Panc1 (cell line): ENCODE data around the gene EOLA1. TPM values are rescaled to one million over a fixed set of nuclear protein-coding genes. Genes with fewer than 3 reads are reported as not detected.

ENCODE experiments used
- ATAC-seq: fragments of 200-7000 bp; cut with Tn5 transposase; 2 replicates; pipeline ENCODE4 v1.9.1; 2020; ENCODE audit warnings: mild to moderate bottlenecking, moderate library complexity
- BruUV-seq: library from RNA; stranded (reverse); fragments of 400-500 nt; replicated peaks from 2 replicates; lab custom pipeline; 2021; lab: Mats Ljungman, UMichigan
- CTCF ChIA-PET: fragments of 300-600 bp; sonication (Branson Sonifier 250); formaldehyde crosslinking; loops from one replicate; lab custom pipeline; 2022; ENCODE audit warnings: antibody characterized with exemption; lab: Charles Lee
- POLR2A ChIA-PET: fragments of 300-600 bp; sonication (Branson Sonifier 250); formaldehyde crosslinking; loops from one replicate; lab custom pipeline; 2022; ENCODE audit warnings: antibody characterized with exemption; lab: Charles Lee
- DNase-seq: peaks from one replicate; pipeline ENCODE4 v3.0.0-alpha.2; 2010; ENCODE audit warnings: low read depth, low spot score
- H3K27ac ChIP-seq: 2 replicates; pipeline ENCODE4 v1.5.1; 2011; ENCODE audit warnings: mild to moderate bottlenecking, low read length, inconsistent platforms
- H3K27me3 ChIP-seq: fragments of 200-500 bp; sonication (Bioruptor generic); 2 replicates; pipeline ENCODE4 v1.6.0; 2014; ENCODE audit warnings: low read length, inconsistent platforms; ENCODE audit not compliant: control insufficient read depth, insufficient read depth
- H3K36me3 ChIP-seq: fragments of 200-500 bp; sonication (Bioruptor generic); 2 replicates; pipeline ENCODE4 v1.5.1; 2014; ENCODE audit warnings: inconsistent platforms, mild to moderate bottlenecking, low read length, moderate library complexity; ENCODE audit not compliant: control insufficient read depth, insufficient read depth
- H3K4me1 ChIP-seq: 2 replicates; pipeline ENCODE4 v1.5.1; 2011; ENCODE audit warnings: inconsistent platforms, mild to moderate bottlenecking, low read length, moderate library complexity; ENCODE audit not compliant: control insufficient read depth, insufficient read depth
- H3K4me3 ChIP-seq, 2 experiments: 2 replicates each; pipeline ENCODE4 v1.5.1; 2011 to 2012; ENCODE audit warnings: low read depth in 2 of 2, low read length in 2 of 2, mild to moderate bottlenecking in 2 of 2, inconsistent platforms in 1 of 2, moderate library complexity in 1 of 2
- H3K9me3 ChIP-seq: fragments of 200-500 bp; sonication (Bioruptor generic); 2 replicates; pipeline ENCODE4 v1.5.1; 2014; ENCODE audit warnings: low read depth, mild to moderate bottlenecking, inconsistent platforms, low read length, moderate library complexity; ENCODE audit not compliant: control insufficient read depth, insufficient read depth
- CTCF ChIP-seq: fragments of 450-650 bp; IDR thresholded peaks from 2 replicates; pipeline ENCODE4 v1.5.1; 2017; ENCODE audit warnings: mild to moderate bottlenecking
- POLR2AphosphoS5 ChIP-seq: IDR thresholded peaks from 2 replicates; pipeline ENCODE4 v1.6.1; 2012; ENCODE audit warnings: mild to moderate bottlenecking, low read depth, low read length, moderate library complexity
- REST ChIP-seq, 2 experiments: IDR thresholded peaks; 2 replicates each; pipeline ENCODE4 v1.6.1; 2011 to 2012; ENCODE audit warnings: low read depth in 2 of 2, control low read depth in 1 of 2, low read length in 1 of 2, mild to moderate bottlenecking in 1 of 2, moderate library complexity in 1 of 2; ENCODE audit not compliant: insufficient read depth in 1 of 2
- SIN3A ChIP-seq: IDR thresholded peaks from 2 replicates; pipeline ENCODE4 v1.6.1; 2012; ENCODE audit warnings: low read depth, mild to moderate bottlenecking, low read length, moderate library complexity, borderline replicate concordance; ENCODE audit not compliant: insufficient read depth
- TCF7L2 ChIP-seq: IDR thresholded peaks from 2 replicates; pipeline ENCODE4 v1.6.1; 2011; ENCODE audit warnings: mild to moderate bottlenecking, low read depth, low read length, inconsistent platforms
- in situ Hi-C: cut with HindIII; loops from 2 replicates; pipeline ENCODE4 v1.10.0; 2016; ENCODE audit warnings: low sequenced_read_pairs, low pct_unique_long_range_greater_than_20kb
- intact Hi-C: fragments of 100-400 bp; cut with micrococcal nuclease; formaldehyde crosslinking; loops from one replicate; pipeline ENCODE4 v1.10.0; 2022; ENCODE audit not compliant: unreplicated experiment
- total RNA-seq: library from RNA; stranded (reverse); gene quantifications from one replicate; pipeline ENCODE4 v1.2.1, GENCODE V29; 2021; ENCODE audit not compliant: unreplicated experiment

EOLA1 gene
- total RNA-seq, 1 experiment from 2014 or later: 26.8 TPM

DNA sequence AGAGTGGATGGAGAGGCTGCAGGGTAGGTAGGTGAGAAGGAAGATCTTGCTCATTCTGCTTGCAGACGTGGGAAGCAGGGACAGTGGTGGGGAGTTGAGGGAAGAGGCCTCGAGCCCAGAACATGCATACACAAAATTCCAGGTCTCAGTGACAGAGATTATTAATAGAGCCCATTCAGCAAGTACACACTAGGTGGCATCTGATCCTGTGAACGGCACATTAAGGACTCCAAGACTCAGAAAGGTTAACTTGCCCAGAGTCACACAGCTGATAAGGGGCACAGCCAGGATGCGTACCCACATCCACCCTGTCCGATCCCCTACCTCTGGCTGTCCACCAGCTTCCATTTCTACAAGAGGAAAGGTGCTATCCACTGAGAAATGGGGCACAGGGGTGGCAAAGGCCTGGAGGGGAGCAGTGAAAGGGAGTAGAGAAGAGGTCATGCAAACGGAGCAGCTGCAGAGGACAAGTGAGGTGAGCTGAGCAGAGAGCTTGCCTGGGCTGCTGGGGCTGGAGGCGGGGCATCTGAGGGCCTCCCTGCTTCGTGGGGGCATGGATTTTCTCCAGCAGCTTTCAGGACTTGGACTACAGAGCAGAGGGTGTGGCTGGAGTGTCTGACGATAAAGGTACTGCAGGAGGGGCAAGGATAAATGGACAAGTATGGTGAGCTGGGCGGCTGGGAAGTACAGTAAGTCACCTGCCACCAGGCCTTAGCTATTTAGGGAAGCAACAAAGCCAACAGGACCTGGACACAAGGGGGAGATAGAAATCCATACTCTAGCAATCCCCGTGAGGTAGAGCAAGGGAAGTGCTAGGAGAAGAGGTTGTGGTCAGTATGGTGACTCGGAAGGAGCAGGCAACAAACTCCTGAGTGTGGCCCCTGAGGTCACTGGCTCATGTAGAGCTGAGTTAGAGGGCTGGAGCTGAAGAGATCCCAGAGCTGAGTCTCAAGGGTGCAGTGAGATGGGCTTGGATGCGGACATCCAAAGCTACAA is 46.9 kb upstream of the EOLA1 start:
- Histone ChIP-seq H3K4me3 (no peak overlapping the region), H3K36me3 (peaks cover 9% of the 10 kb centered on the region), H3K4me1 (peaks cover 4% of the 10 kb centered on the region), H3K9me3 (no peaks in the 10 kb centered on the region), H3K27me3 (no peaks in the 10 kb centered on the region), H3K27ac (no peak overlapping the region)
- ATAC-seq: peak; percentile 10; the same call in 1 of the 2 replicates
- in situ Hi-C loops (no loop called here), intact Hi-C loops (no loop called here)
- CTCF ChIA-PET: no interaction called here
- no TSS peak for BruUV-seq
- POLR2A ChIA-PET: no interaction called here
- DNase-seq: no peak
- peak; percentile 30 for TF ChIP-seq CTCF
- no peak for TF ChIP-seq POLR2AphosphoS5

- Histone ChIP-seq H3K27ac (0 out of 2 replicates have a peak overlapping the region, but pooled peaks have one; percentile 25), H3K27me3 (no peaks in the 10 kb centered on the region), H3K4me3 (no peak overlapping the region), H3K36me3 (peaks cover 2% of the 10 kb centered on the region), H3K4me1 (peaks cover 4% of the 10 kb centered on the region), H3K9me3 (no peaks in the 10 kb centered on the region)
- DNase-seq (peak; percentile 78), ATAC-seq (peak; percentile 65)
- POLR2A ChIA-PET: no interaction called here
- intact Hi-C loops: no loop called here
- CTCF ChIA-PET: interaction anchor here (0.6 kb wide), 1 partner anchor 1649 kb away, joined by 5 read pairs; no protein-coding TSS in a partner anchor
- in situ Hi-C loops: no loop called here
- no TSS peak for BruUV-seq
- no peak for TF ChIP-seq CTCF
- no peak for TF ChIP-seq TCF7L2
- TF ChIP-seq REST (IDR thresholded peaks at IDR 0.05; ENCODE audit: insufficient read depth in 1 of 2, low read depth in 2 of 2, low read length in 1 of 2): no peak
- TF ChIP-seq POLR2AphosphoS5: no peak
- TF ChIP-seq SIN3A: no peak
Measured at GRCh38 chrX:149494844-149495565, 45.8 kb upstream of the EOLA1 start.
